GM10248 (cell line): ENCODE results near the gene SLC1A1.

Experiments used
- CTCF ChIA-PET: fragments of 300-600 bp; sonication (Branson Sonifier 250); formaldehyde crosslinking; extraction: SDS; loops from one replicate; lab custom pipeline; 2021; ENCODE audit warnings: antibody characterized with exemption; lab: Yijun Ruan, JAX
- POLR2A ChIA-PET: fragments of 350-650 bp; sonication (Branson Sonifier 250); formaldehyde crosslinking; extraction: SDS; loops from one replicate; lab custom pipeline; 2020; ENCODE audit warnings: antibody characterized with exemption; lab: Yijun Ruan, JAX
- DNase-seq: peaks from one replicate; pipeline ENCODE4 v3.0.0; 2012; ENCODE audit errors: extremely low spot score
- CTCF ChIP-seq: IDR thresholded peaks from 2 replicates; pipeline ENCODE4 v1.5.1; 2012; ENCODE audit warnings: mild to moderate bottlenecking, low read depth; ENCODE audit errors: extremely low read depth, missing control alignments, control extremely low read depth

Gene SLC1A1

DNA sequence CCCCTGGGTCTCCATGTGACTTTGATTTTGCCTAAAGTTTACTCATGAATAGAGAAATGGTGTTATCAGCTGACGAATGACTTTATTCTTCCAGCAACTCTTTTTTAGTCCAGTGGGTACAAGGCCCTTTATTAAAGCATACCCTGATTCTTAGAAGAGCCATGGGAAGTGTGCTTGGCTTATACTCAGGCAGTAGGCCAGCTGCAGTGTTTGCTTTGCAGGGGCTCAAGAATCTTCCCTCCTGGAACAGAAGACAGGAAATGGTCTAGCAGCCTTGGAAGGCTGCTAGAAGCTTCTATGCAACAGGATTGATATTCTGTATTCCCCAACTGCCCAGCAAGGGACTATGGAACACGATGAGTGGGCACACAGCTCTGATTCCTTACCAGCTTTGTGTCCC is 98.5 kb downstream of the SLC1A1 start:
- no peak for DNase-seq
- POLR2A ChIA-PET, result no interaction called here
- CTCF ChIA-PET, result interaction anchor here (0.8 to 2.0 kb wide), 3 partner anchors 12 to 22 kb away, joined by 3 to 8 read pairs (median 4); no protein-coding TSS in a partner anchor
- TF ChIP-seq CTCF, result no peak

DNA sequence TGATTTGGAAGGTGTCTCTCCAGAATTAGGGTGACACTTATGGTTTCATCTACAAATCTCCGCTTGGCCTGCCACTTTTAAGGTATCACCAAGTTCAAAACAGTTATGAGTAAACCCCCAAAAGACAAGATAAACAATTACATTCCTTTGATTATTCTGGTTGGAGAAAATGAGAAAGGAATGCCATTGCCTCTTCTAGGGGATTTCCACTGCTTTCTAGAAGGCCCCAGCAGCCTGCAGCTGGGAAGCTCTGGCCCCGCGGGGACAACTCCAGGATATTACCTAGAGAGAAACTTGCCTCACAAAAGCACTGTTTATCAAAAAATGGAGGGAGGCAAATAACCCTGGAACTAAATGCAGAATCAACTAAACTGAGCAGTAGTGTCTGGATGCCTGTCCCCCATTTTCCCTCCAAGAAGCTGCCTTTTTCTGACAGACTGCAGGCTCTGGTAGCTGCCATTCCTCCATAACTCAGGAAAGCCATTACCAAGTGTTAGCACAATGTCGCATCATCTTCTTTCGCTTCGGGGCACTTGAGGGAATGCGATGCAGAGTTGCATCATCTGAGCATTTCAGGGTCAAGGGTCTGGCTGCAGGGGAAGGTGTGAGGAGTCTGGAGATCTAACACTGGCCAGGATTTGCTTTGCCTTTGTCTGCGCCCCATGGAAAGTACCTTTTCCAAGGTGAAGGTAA is 100.3 kb downstream of the SLC1A1 start:
- ChIA-PET CTCF (interaction anchor here (1.6 kb wide), 1 partner anchor 12 kb away, joined by 4 read pairs; no protein-coding TSS in a partner anchor), POLR2A (no interaction called here)
- no peak for TF ChIP-seq CTCF
- no peak for DNase-seq

DNA sequence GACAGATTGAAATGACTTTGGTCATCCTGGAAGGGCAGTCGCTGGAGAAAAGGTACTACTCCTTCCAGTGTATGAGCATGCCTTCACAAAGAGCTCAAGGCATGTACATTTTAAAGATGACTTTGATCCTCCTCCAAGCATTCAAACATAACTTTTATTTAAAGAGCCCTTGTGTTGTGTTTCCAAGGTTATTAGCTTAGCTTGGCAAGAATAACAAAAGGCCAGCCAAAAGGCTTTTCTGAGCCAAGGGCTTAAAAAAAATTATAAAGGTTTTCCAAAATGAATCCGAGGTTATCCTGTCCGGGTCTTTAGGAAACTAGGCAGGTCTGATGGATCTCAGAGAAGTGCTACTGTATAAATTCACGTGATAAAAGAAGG is 100.8 kb downstream of the SLC1A1 start:
- POLR2A ChIA-PET, result no interaction called here
- CTCF ChIA-PET, result interaction anchor here (0.9 to 1.6 kb wide), 2 partner anchors 12 to 13 kb away, joined by 3 to 4 read pairs; no protein-coding TSS in a partner anchor

DNA sequence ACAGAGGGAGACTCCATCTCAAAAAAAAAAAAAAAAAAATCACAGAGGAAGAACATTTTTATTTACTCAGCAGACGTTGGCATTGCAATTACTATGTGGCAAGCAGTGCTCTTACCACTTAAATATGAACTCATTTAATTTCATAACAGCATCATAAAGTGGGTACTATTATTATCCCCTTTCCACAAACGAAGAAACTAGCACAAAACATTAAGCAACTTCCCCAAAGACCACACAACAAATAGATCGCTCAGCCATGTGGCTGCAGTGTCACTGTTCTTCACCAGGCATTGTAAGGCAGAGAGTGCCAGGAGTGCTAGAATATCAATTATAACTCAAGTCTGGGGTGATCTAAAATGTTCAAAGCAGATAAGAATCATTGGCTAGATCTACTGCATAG is 102.0 kb downstream of the SLC1A1 start:
- ChIA-PET POLR2A (no interaction called here), CTCF (interaction anchor here (1.6 kb wide), 1 partner anchor 11 kb away, joined by 4 read pairs; no protein-coding TSS in a partner anchor)
- no peak for DNase-seq
- TF ChIP-seq CTCF, result no peak

More for the DNA sequence above, 100.8 kb downstream of the SLC1A1 start:
- no peak for DNase-seq
- TF ChIP-seq CTCF, result no peak

DNA sequence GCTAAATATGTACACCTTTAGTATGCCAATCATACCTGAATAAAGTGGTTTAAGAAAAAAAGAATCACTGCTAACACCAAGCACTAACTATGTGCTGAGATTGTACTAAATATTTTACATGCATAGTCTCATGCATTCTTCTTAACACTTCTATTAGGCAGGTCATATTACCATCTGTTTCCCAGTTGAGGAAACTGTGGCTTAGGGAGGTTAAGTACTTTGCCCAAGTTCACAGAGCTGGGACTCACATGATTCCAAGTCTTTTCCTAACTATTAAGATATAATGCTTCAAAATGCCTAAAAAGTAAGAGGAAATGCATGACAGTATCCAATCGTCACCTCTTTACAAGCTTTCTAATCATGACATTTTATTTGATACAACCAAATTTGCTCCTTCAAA is 102.6 kb downstream of the SLC1A1 start:
- DNase-seq, result no peak
- TF ChIP-seq CTCF, result no peak
- ChIA-PET CTCF (interaction anchor here (0.9 to 1.5 kb wide), 2 partner anchors 11 to 31 kb away, joined by 3 to 13 read pairs; no protein-coding TSS in a partner anchor), POLR2A (no interaction called here)

DNA sequence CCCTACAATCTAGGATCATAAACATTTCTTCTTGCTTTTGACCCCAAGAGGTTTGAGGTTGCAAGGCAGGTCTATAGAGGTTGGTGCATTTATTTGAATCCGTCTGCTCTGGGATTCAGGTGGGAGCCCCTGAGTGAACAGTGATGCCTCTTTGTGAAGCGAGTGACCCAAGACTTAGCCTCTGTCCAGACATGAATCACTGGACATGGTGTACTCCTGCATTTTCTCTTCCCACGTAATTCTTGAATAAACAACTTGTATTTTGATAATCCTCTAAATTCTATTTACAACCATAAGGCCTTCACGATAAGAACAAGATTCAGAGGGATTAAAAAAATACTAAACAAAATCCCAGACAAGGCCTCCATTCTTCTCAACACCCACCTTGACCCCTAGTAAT is 104.3 kb downstream of the SLC1A1 start:
- POLR2A ChIA-PET, result no interaction called here
- TF ChIP-seq CTCF, result no peak
- CTCF ChIA-PET, result interaction anchor here (1.5 to 2.1 kb wide), 2 partner anchors 10 kb away, joined by 8 to 13 read pairs; no protein-coding TSS in a partner anchor
- DNase-seq, result no peak
